Mucosa of stomach (tissue), 1 donor: Measurements from ENCODE around the gene DENND2C.
"Not testable (repeated sequence)": the region's sequence is repeated elsewhere in the genome, so short reads cannot be mapped to it uniquely, and the experiment has no call there.

Experiments
- H3K27me3 ChIP-seq: one replicate; pipeline ENCODE4 v1.7.0; 2013; ENCODE audit warnings: mild to moderate bottlenecking, low read length; ENCODE audit not compliant: control insufficient read depth, insufficient read depth
- H3K36me3 ChIP-seq: one replicate; pipeline ENCODE4 v1.7.0; 2013; ENCODE audit warnings: low read length; ENCODE audit not compliant: control insufficient read depth, insufficient read depth
- H3K4me1 ChIP-seq: one replicate; pipeline ENCODE4 v1.7.0; 2013; ENCODE audit warnings: mild to moderate bottlenecking, low read length; ENCODE audit not compliant: control insufficient read depth, insufficient read depth
- H3K4me3 ChIP-seq: one replicate; pipeline ENCODE4 v1.7.0; 2013; ENCODE audit warnings: low read length
- H3K9ac ChIP-seq: one replicate; pipeline ENCODE4 v1.7.0; 2013; ENCODE audit warnings: mild to moderate bottlenecking, low read length, moderate library complexity
- H3K9me3 ChIP-seq: one replicate; pipeline ENCODE4 v1.7.0; 2013; ENCODE audit warnings: mild to moderate bottlenecking, low read length, moderate library complexity; ENCODE audit not compliant: control insufficient read depth
- donor health status: Pancreatic carcinoma.

Gene DENND2C

GRCh38 chr1:114587203-114587991 is 82.5 kb downstream of the DENND2C start:
- no peak overlapping the region for H3K4me3 ChIP-seq
- H3K9me3 ChIP-seq, result no peaks in the 10 kb centered on the region
- no peak overlapping the region for H3K9ac ChIP-seq
- peaks cover 9% of the 10 kb centered on the region for H3K4me1 ChIP-seq
- H3K36me3 ChIP-seq, result no peaks in the 10 kb centered on the region
- H3K27me3 ChIP-seq, result no peaks in the 10 kb centered on the region

DNA sequence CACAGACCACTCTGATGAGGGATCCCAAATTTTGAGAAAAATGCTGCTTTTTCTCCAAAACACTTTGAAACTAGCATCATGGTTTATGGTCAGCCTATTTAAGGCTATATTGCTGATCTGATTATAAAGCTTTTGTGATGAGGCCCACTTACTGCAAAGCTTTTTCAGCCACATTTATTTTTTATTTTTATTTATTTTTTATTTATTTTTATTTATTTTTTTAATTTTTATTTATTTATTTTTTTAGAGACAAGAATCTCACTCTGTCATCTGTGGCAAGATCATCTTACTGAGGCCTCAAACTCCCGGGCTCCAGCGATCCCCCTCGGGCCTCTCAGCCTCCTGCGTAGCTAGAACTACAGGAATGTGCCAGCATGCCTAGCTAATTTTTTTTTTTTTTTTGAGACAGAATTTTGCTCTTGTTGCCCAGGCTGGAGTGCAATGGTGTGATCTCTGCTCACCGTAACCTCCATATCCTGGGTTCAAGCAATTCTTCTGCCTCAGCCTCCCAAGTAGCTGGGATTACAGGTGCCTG is 83.3 kb downstream of the DENND2C start:
- Histone ChIP-seq H3K9ac (no peak overlapping the region), H3K27me3 (no peaks in the 10 kb centered on the region), H3K9me3 (no peaks in the 10 kb centered on the region), H3K4me3 (no peak overlapping the region), H3K4me1 (peaks cover 15% of the 10 kb centered on the region), H3K36me3 (no peaks in the 10 kb centered on the region)

- Histone ChIP-seq H3K9me3 (no peaks in the 10 kb centered on the region), H3K9ac (no peak overlapping the region), H3K36me3 (no peaks in the 10 kb centered on the region), H3K4me1 (peaks cover 19% of the 10 kb centered on the region), H3K4me3 (no peak overlapping the region), H3K27me3 (no peaks in the 10 kb centered on the region)
Measured at GRCh38 chr1:114585231-114585630, 84.6 kb downstream of the DENND2C start.

GRCh38 chr1:114581335-114582287 is 88.2 kb downstream of the DENND2C start, which contains the start of gene BCAS2:
Gene BCAS2 (minus strand): TSS chr1:114581615. CDS start chr1:114581591, 24 bp downstream.
- Histone ChIP-seq H3K4me1 (peaks cover 15% of the 10 kb centered on the region), H3K9me3 (no peaks in the 10 kb centered on the region), H3K4me3 (peak within 1 kb of the TSS; percentile 87), H3K27me3 (no peaks in the 10 kb centered on the region), H3K9ac (peak within 1 kb of the TSS; percentile 94), H3K36me3 (peaks cover 4% of the 10 kb centered on the region)

DNA sequence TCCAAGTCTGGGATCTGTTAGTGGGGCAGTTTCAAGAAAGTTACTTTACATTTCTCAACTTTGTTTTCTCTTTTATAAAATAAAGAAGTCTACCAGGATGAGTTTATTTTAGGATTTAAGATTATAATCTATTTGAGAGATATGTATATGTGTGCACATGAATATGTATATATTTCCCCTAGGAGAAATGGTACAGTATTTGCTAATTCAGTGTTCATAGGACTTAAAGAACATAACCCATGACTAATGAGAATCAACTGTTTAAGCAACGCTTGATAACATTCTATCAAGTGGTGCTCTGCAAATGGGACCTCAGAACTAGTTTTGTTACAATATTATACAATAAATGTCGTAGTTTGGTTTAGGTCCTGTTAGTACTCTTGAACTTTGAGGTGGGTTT is 95.5 kb downstream of the DENND2C start:
- H3K36me3 ChIP-seq, result peaks cover 11% of the 10 kb centered on the region
- H3K27me3 ChIP-seq, result no peaks in the 10 kb centered on the region
- no peaks in the 10 kb centered on the region for H3K9me3 ChIP-seq
- no peak overlapping the region for H3K4me3 ChIP-seq
- no peak overlapping the region for H3K9ac ChIP-seq
- H3K4me1 ChIP-seq, result no peaks in the 10 kb centered on the region

GRCh38 chr1:114564141-114564540 is 105.7 kb downstream of the DENND2C start:
- no peaks in the 10 kb centered on the region for H3K27me3 ChIP-seq
- no peaks in the 10 kb centered on the region for H3K9me3 ChIP-seq
- no peaks in the 10 kb centered on the region for H3K36me3 ChIP-seq
- no peak overlapping the region for H3K9ac ChIP-seq
- H3K4me3 ChIP-seq, result no peak overlapping the region
- H3K4me1 ChIP-seq, result no peaks in the 10 kb centered on the region

DNA sequence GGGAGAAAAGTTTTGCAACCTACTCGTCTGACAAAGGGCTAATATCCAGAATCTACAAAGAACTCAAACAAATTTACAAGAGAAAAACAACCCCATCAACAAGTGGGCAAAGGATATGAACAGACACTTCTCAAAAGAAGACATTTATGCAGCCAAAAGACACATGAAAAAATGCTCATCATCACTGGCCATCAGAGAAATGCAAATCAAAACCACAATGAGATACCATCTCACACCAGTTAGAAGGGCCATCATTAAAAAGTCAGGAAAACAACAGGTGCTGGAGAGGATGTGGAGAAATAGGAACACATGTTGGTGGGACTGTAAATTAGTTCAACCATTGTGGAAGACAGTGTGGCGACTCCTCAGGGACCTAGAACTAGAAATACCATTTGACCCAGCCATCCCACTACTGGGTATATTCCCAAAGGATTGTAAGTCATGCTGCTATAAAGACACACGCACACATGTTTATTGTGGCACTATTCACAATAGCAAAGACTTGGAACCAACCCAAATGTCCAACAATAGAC is 106.8 kb downstream of the DENND2C start:
- H3K36me3 ChIP-seq, H3K9ac ChIP-seq, H3K9me3 ChIP-seq, H3K4me1 ChIP-seq, H3K27me3 ChIP-seq, H3K4me3 ChIP-seq: not testable (repeated sequence)

DNA sequence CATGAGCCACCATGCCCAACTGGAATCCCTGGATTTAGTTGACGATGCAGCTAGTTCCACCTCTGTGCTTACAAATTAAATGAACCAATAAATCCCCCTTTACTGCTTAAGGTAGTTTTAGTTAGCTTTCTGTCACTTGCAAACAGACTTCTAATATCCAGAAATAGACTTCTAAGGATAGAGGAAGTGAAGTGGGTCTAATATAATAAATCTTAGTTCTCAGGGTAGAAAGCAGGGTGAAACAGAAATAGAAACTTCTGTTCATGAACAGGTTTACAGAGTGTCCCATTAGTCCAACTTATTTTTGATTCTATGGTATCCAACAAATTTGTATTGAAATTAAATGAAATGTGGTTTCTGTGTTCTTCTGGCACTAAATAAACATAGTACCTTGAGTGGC is 108.5 kb downstream of the DENND2C start:
- Histone ChIP-seq H3K9ac (no peak overlapping the region), H3K27me3 (no peaks in the 10 kb centered on the region), H3K4me3 (no peak overlapping the region), H3K9me3 (no peaks in the 10 kb centered on the region), H3K36me3 (no peaks in the 10 kb centered on the region), H3K4me1 (no peaks in the 10 kb centered on the region)

DNA sequence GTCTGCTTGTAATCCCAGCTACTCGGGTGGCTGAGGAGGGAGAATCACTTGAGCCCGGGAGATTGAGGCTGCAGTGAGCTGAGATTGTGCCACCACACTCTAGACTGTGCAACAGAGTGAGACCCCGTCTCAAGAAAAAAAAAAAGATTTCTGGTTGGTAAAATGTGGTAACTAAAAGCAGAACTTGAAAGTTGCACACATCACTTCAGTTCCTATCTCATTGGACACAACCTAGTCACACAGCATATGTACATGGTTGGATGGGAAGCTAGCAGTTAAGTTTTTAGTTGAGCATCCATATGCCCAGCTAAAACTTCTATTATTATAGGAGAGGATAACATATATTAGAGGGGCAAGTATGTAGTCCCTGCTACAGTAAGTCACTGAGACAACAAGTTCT is 110.5 kb downstream of the DENND2C start:
- H3K9me3 ChIP-seq, result no peaks in the 10 kb centered on the region
- H3K9ac ChIP-seq, result no peak overlapping the region
- H3K4me3 ChIP-seq, result no peak overlapping the region
- no peaks in the 10 kb centered on the region for H3K27me3 ChIP-seq
- H3K4me1 ChIP-seq, result no peaks in the 10 kb centered on the region
- no peaks in the 10 kb centered on the region for H3K36me3 ChIP-seq

DNA sequence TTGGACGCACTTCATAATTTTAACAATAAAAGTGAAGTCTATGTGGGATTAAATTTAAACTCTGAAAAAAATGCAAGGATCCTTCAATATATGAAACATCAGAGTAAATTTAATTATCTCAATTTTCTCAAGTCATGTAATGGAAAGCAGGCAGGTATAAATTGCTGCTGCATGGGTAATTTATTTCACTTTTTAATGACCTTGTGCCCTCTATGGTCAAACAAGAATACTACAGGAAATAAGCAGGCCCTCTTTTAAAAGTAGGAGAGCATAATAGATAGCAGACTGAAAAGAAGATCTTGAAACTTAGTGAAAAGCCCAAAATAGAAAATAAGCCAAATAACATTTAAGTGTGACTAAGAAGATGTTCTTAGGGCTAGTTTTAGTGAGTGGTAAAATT is 111.3 kb downstream of the DENND2C start:
- Histone ChIP-seq H3K36me3 (no peaks in the 10 kb centered on the region), H3K4me3 (no peak overlapping the region), H3K4me1 (no peaks in the 10 kb centered on the region), H3K9ac (no peak overlapping the region), H3K9me3 (no peaks in the 10 kb centered on the region), H3K27me3 (no peaks in the 10 kb centered on the region)

DNA sequence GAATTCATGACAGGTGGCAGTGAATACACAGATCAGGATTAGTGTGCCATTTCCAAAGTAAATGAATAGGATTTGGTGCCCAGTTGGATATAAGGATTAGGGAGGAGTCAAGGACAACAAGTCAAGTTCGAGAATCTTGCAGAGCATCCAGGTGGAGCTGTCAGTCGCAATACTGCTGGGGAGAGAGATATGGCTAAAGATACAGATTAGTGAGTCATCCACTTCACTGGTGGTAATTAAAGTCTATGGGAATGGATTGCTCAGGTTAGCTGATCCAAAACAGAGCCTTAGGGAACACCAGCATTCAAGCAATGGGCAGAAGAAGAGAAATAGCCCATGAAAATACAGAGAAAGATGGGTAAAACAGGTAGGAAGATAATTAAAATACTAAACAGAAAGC is 115.3 kb downstream of the DENND2C start:
- Histone ChIP-seq H3K27me3 (no peaks in the 10 kb centered on the region), H3K9me3 (no peaks in the 10 kb centered on the region), H3K36me3 (no peaks in the 10 kb centered on the region), H3K4me3 (no peak overlapping the region), H3K4me1 (no peaks in the 10 kb centered on the region), H3K9ac (no peak overlapping the region)
